Hepatocyte (in vitro differentiated cells): ENCODE results near the gene P4HA1. TPM values are rescaled to one million over a fixed set of nuclear protein-coding genes. Genes with fewer than 3 reads are reported as not detected.

ENCODE experiments used
- DNase-seq: peaks from one replicate; pipeline ENCODE4 v3.0.0-alpha.2; 2016; ENCODE audit warnings: low spot score
- H2AFZ ChIP-seq: fragments of 200-600 bp; sonication (generic); 2 replicates; pipeline ENCODE4 v1.6.0; 2016; ENCODE audit warnings: antibody characterized with exemption, mild to moderate bottlenecking
- H3K27ac ChIP-seq: fragments of 200-600 bp; sonication (generic); 2 replicates; pipeline ENCODE4 v1.5.1; 2016; ENCODE audit warnings: mild to moderate bottlenecking
- H3K27me3 ChIP-seq: fragments of 200-600 bp; sonication (generic); 2 replicates; pipeline ENCODE4 v1.6.1; 2016
- H3K36me3 ChIP-seq: fragments of 200-600 bp; sonication (generic); replicated peaks from 2 replicates; pipeline ENCODE4 v1.5.1; 2016; ENCODE audit warnings: low read depth; ENCODE audit not compliant: insufficient read depth
- H3K4me1 ChIP-seq: fragments of 200-600 bp; sonication (generic); 2 replicates; pipeline ENCODE4 v1.5.1; 2016; ENCODE audit warnings: mild to moderate bottlenecking, moderate library complexity; ENCODE audit not compliant: insufficient read depth
- H3K4me2 ChIP-seq: fragments of 200-600 bp; sonication (generic); 2 replicates; pipeline ENCODE4 v1.6.0; 2016
- H3K4me3 ChIP-seq: fragments of 200-600 bp; sonication (generic); 2 replicates; pipeline ENCODE4 v1.5.1; 2016; ENCODE audit warnings: mild to moderate bottlenecking
- H3K79me2 ChIP-seq: fragments of 200-600 bp; sonication (generic); 2 replicates; pipeline ENCODE4 v1.6.0; 2017; ENCODE audit warnings: mild to moderate bottlenecking
- H3K9me2 ChIP-seq: fragments of 200-600 bp; sonication (generic); replicated peaks from 2 replicates; pipeline ENCODE4 v1.6.0; 2017; ENCODE audit warnings: mild to moderate bottlenecking; ENCODE audit not compliant: insufficient read depth
- H3K9me3 ChIP-seq: fragments of 200-600 bp; sonication (generic); 2 replicates; pipeline ENCODE4 v1.5.1; 2016; ENCODE audit warnings: low read depth, mild to moderate bottlenecking
- H4K20me1 ChIP-seq: fragments of 200-600 bp; sonication (generic); 2 replicates; pipeline ENCODE4 v1.6.0; 2016; ENCODE audit warnings: mild to moderate bottlenecking; ENCODE audit not compliant: insufficient read depth, poor library complexity, severe bottlenecking
- EZH2 ChIP-seq: fragments of 200-600 bp; sonication (generic); IDR thresholded peaks from 2 replicates; pipeline ENCODE4 v1.6.1; 2016; ENCODE audit warnings: antibody characterized with exemption, mild to moderate bottlenecking, borderline replicate concordance
- EZH2phosphoT487 ChIP-seq: fragments of 200-600 bp; sonication (generic); IDR thresholded peaks from one replicate; pipeline ENCODE4 v1.6.1; 2018; ENCODE audit warnings: antibody characterized with exemption, mild to moderate bottlenecking, low read depth, moderate library complexity; ENCODE audit not compliant: unreplicated experiment, severe bottlenecking
- WGBS: methylation state at CpG from one replicate; pipeline ENCODE4 v1.1.6; 2016; ENCODE audit warnings: low lambda C conversion rate; ENCODE audit errors: missing lambda C conversion rate; 5-methylcytosine and 5-hydroxymethylcytosine counted together
- polyA plus RNA-seq: library from polyadenylated mRNA; unstranded; fragments of >200 nt; fragmentation: Nextera tagmentation; extraction: Ambion mirVana; gene quantifications from 2 replicates; pipeline ENCODE4 v1.2.1, GENCODE V29; 2016
- total RNA-seq: library from RNA; depleted of rRNA; stranded (reverse); fragments of >200 nt; gene quantifications from 2 replicates; pipeline ENCODE4 v1.2.3, GENCODE V29; 2014
- TF ChIP-seq, protein P1 (sequence below): fragments of 200-600 bp; sonication (generic); IDR thresholded peaks from 2 replicates; pipeline ENCODE4 v1.5.1; 2016; ENCODE audit warnings: antibody characterized with exemption, mild to moderate bottlenecking; ENCODE audit not compliant: poor library complexity

The P4HA1 gene
- total and polyA plus RNA-seq, 2 experiments from 2014 or later, result 140 to 145 TPM

DNA sequence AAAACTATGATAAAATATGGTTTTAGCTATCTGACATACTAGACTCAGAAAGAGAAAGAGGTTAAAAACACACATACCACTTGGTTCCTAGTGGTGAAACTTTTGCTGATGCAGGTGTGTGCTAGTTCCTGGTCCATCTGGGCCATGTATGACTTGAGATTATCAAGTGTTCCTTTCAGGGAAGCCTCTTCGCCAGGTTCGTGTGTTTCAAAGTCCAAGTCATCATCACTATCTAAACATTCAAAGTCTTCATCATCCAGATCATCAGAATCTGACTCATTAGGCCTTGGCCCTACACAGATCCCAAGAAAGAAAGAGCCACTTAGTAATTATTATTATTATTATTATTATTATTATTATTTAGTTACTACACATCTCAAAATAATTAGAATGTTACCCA lies 40.0 kb upstream of the P4HA1 start:
- H3K4me1 ChIP-seq, result no peaks in the 10 kb centered on the region
- H4K20me1 ChIP-seq, result no peaks in the 10 kb centered on the region
- no peak for TF ChIP-seq EZH2phosphoT487
- no peak for TF ChIP-seq EZH2
- TF ChIP-seq, protein P1, sequence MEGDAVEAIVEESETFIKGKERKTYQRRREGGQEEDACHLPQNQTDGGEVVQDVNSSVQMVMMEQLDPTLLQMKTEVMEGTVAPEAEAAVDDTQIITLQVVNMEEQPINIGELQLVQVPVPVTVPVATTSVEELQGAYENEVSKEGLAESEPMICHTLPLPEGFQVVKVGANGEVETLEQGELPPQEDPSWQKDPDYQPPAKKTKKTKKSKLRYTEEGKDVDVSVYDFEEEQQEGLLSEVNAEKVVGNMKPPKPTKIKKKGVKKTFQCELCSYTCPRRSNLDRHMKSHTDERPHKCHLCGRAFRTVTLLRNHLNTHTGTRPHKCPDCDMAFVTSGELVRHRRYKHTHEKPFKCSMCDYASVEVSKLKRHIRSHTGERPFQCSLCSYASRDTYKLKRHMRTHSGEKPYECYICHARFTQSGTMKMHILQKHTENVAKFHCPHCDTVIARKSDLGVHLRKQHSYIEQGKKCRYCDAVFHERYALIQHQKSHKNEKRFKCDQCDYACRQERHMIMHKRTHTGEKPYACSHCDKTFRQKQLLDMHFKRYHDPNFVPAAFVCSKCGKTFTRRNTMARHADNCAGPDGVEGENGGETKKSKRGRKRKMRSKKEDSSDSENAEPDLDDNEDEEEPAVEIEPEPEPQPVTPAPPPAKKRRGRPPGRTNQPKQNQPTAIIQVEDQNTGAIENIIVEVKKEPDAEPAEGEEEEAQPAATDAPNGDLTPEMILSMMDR, result no peak
- H3K36me3 ChIP-seq, result no peaks in the 10 kb centered on the region
- H3K79me2 ChIP-seq, result no peaks in the 10 kb centered on the region
- H2AFZ ChIP-seq, result no peak overlapping the region
- DNase-seq, result peak; percentile 41
- peak overlapping the region; percentile 72 for H3K27ac ChIP-seq
- H3K4me3 ChIP-seq, result no peak overlapping the region
- H3K9me2 ChIP-seq, result no peaks in the 10 kb centered on the region
- no peaks in the 10 kb centered on the region for H3K27me3 ChIP-seq
- no peak overlapping the region for H3K4me2 ChIP-seq
- H3K9me3 ChIP-seq, result no peaks in the 10 kb centered on the region
- WGBS, result 70% methylated on average over 2 of the region's 2 CpGs

DNA sequence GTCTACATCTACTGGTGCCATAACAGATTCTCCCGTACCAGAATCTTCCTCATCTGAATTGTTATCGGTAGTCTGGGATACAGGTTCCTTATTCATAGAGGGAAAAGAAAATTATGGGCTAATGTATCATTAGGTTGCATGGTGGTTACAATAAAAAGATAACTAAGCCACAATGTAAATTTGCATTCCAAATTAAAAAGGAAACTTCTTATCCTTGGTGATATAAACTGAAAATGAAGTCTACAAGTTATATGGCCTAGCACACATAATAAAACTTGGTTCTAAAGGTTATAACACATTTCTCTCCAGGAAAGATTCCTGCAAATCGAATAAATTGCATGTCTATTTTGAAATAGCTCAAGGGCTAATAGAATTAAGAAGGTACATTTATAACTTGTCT lies 38.1 kb upstream of the P4HA1 start:
- Histone ChIP-seq H3K9me3 (no peaks in the 10 kb centered on the region), H3K4me3 (no peak overlapping the region), H3K36me3 (no peaks in the 10 kb centered on the region), H2AFZ (no peak overlapping the region), H3K27me3 (no peaks in the 10 kb centered on the region), H3K27ac (no peak overlapping the region), H3K4me2 (no peak overlapping the region), H4K20me1 (no peaks in the 10 kb centered on the region), H3K79me2 (no peaks in the 10 kb centered on the region), H3K4me1 (no peaks in the 10 kb centered on the region), H3K9me2 (no peaks in the 10 kb centered on the region)
- no peak for TF ChIP-seq EZH2phosphoT487
- TF ChIP-seq EZH2, result no peak
- TF ChIP-seq, protein P1, result no peak
- WGBS, result 93% methylated on average over 3 of the region's 3 CpGs
- DNase-seq, result no peak

DNA sequence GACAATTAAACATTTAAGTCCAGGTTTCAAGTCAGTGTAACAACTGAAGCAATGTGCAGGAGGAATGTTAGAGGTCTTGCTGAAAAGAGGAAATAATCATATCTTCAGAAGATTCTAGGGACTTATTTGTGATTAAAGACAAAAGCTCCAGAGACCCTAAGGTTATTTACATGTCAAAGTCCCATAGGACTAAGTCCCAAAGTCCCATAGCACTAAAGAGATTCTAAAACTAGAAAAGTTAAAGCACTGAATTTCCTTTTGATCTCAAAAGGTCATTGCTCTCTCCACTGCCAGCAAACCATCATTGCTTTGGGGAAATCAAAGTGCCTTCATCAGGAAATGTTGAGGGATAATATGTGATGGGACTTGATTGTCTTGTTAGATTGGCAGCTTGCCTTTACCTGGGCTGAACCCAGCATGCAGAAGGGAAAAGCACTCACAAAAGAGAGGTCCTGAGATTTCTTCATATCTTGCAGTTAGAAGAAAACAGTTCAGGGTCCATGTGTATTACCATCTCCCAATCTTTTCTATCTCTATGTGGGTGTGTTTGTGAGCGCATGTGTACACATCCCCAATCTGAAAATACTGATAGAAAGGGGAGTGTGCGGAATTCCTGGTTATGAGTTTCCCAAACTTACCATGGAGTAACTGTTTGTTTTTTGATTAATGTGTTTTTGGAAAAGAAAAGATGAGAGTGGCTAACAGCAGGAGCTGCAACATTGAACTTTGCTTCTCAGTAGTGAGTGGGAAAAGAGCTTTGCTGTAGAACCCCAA lies 35.4 kb upstream of the P4HA1 start:
- 90% methylated on average over 2 of the region's 2 CpGs for WGBS
- H3K9me2 ChIP-seq, result no peaks in the 10 kb centered on the region
- H3K27ac ChIP-seq, result no peak overlapping the region
- H3K79me2 ChIP-seq, result no peaks in the 10 kb centered on the region
- H3K4me3 ChIP-seq, result no peak overlapping the region
- no peaks in the 10 kb centered on the region for H3K9me3 ChIP-seq
- TF ChIP-seq EZH2phosphoT487 (no peak), EZH2 (no peak)
- TF ChIP-seq, protein P1, result no peak
- H3K4me1 ChIP-seq, result no peaks in the 10 kb centered on the region
- no peaks in the 10 kb centered on the region for H3K36me3 ChIP-seq
- H3K27me3 ChIP-seq, result no peaks in the 10 kb centered on the region
- no peak overlapping the region for H3K4me2 ChIP-seq
- no peaks in the 10 kb centered on the region for H4K20me1 ChIP-seq
- no peak overlapping the region for H2AFZ ChIP-seq
- DNase-seq, result no peak
